GM18870 (cell line): ENCODE results near the gene GPR160.

ENCODE experiments used
- ATAC-seq: cut with Tn5 transposase; IDR thresholded peaks from one replicate; pipeline ENCODE4 v1.9.1; 2021; ENCODE audit warnings: moderate library complexity; ENCODE audit not compliant: unreplicated experiment

The GPR160 gene

DNA sequence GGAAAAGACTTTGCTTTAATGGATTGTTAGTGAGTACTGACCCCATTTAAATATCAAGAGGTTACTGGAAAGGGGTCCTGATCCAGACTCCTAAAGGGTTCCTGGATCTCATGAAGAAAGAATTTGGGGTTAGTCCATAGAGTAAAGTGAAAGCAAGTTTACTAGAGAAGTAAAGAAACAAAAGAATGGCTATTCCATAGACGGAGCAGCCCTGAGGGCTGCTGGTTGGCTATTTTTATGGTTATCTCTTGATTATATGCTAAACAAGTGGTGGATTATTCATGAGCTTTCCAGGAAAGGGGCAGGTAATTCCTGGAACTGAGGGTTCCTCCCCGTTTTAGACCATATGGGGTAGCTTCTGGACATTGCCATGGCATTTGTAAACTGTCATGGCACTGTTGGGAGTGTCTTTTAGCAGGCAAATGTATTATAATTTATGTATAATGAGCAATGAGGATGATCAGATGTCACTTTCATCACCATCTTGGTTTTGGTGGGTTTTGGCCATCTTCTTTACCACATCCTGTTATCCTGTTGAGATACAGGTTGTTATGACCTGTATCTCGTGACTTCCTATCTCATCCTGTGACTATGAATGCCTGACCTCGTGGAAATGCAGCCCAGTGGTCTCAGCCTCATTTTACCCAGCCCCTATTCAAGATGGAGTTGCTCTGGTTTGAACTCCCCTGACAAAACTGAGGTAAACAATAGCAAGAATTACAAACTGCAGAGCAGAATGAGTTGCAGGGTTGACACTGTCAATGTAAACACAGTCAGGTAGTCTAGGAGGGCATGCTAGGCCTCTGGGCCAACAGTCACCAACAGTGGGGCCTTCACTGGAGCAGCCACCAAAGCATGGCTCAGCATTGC lies 10.3 kb upstream of the GPR160 start:
- no peak for ATAC-seq

- ATAC-seq, result no peak
Observed at GRCh38 chr3:170033489-170033888, 4.3 kb upstream of the GPR160 start.

- no peak for ATAC-seq
Observed at GRCh38 chr3:170038434-170039110, 777 bp downstream of the GPR160 start.

- ATAC-seq, result no peak
Observed at GRCh38 chr3:170040418-170040817, 2.6 kb downstream of the GPR160 start.

- no peak for ATAC-seq
Observed at GRCh38 chr3:170043506-170043905, 5.7 kb downstream of the GPR160 start.

DNA sequence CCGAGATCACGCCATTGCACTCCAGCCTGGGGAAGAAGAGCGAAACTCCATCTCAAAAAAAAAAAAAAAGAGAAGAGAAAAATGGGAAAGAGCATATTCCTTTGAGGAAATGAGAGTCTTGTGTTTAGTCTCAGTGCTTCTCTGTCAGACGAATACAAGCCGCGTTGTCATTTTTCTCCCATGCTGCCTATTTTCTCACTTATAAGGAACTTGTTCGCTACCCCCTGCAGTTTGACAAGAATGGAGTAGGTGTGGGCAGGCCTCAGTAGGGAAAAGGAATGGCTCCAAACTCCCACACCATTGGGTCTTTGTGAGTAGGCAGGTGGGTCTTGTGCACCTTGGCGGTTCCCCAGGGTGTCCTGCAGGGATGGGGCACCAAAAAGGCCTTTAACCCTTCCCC lies 6.5 kb downstream of the GPR160 start:
- ATAC-seq, result no peak

GRCh38 chr3:170044795-170045244 lies 7.0 kb downstream of the GPR160 start:
- peak; percentile 85 for ATAC-seq

DNA sequence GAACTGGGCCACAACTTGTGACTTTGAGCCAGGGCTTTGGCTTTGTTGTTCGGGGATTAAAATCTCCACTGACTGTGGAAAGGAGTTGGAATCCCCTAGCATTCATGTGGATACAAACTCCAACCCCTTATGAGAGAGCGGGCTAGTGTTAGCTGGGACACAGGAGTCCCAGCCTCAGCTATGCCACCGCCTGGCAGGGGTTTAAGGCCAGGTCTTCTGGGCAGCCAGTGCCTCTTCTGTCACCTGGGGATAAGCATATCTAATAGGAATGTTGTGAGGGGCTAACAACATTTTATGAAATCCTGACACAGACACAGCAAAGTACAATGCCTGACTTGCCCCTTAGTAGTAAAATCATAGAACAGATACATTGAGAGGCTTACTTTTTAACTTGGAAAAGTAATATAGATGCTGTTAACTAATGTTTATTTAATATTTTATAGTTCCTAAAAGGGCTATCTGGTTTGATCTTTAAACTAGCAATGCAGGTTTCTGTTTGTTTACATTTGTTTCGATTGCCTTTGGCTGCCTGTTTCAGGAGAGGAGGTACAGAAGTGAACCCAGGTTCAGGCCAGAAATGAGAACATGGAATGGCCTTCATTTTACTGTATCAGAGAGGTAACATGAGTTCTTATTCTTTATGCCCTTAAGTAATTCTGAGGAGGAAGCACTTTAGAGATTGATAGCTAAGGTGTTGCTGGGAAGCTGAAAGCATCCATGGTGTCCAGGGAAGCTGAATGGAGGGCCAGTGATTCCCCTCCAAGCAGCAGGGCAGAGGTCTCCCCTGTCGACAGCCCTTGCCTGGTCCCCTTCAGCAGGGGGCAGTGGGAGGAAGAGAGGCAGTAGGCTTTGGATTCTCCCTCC lies 8.7 kb downstream of the GPR160 start:
- no peak for ATAC-seq

DNA sequence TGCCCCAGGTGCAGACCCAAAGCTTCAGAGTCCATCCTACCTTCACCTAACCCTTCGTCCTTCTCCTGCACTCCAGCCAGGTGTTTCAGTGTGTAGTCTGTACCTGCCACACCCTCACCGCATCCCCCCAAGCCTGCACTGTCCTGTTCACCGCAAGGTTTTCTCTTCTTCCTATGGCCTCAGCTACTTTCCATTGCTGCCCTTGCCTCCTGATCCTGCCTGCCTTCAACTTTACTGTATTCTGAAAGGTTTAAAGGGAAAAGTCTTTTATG lies 9.3 kb downstream of the GPR160 start:
- ATAC-seq, result no peak

- no peak for ATAC-seq
Observed at GRCh38 chr3:170049146-170050000, 11.6 kb downstream of the GPR160 start.

DNA sequence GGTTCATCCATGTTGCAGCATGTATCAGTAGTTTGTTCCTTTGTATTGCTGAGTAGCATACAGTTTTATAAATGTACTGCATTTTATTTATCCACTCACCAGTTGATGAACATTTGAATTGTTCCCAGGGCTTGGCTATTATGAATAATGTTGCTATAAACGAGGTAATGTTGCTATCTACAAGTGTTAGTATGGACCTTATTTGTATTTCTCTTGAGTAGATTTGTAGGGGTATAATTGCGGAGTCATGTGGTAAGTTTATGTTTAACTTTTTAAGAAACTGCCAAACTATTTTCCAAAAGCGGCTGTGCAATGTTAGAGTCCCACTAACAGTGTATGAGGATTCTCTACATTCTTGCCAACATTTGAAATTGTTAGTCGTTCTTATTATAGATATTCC lies 13.0 kb downstream of the GPR160 start:
- no peak for ATAC-seq

GRCh38 chr3:170052398-170052797 lies 14.6 kb downstream of the GPR160 start:
- no peak for ATAC-seq

DNA sequence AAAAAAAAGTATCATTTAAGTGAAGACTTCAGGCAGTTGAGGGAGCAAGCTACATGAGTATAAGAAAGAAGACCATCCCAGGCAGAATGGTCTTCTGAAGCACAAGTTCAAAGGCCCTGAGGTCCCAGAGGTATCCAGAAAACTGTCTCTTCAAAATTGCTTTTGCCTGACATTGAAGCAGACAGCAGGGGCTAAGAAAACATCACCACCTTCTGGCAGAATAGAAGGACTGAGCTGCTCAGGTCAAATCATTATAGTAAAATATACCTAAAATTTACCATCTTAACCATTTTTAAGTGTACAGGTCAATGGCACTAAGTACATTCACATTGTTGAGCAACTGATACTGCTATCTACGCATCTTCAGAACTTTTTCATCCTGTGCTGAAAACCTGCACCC lies 16.4 kb downstream of the GPR160 start:
- ATAC-seq, result no peak

- peak; percentile 57 for ATAC-seq
Observed at GRCh38 chr3:170055209-170055608, 17.4 kb downstream of the GPR160 start.

DNA sequence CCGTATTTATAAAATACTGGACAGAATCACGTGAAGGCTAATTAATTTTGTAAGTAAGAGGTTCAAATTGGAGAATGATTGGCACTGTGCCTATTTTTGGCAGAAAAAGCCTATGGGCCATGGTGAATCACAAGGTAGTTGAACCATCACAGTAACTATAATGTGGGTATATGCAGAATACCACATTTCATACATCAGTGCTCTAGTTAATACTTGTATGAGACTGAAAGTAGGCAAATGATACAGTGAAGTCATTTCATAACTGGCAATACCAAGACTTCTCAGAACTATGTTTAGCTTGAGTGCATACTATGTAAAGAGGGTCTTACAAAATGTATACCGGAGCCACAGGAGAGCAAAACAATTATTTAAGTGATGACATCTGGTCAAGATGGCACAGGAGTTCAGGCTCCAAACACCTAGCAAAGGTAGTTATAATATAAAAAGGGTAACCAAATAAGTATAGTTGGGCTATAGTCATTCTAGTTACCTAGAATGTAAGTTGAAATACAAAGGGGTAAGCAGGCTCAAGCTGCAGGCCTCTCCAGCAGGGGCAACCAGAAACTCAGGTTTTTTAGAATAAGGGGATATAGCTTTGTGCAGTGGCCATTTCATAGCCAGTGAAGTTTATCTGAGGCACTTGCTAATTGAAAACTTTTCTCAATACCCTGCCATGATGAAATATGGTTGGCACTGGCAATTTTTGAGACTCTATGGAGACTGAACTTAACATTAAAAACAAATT lies 19.1 kb downstream of the GPR160 start:
- ATAC-seq, result peak; percentile 97

- no peak for ATAC-seq
Observed at GRCh38 chr3:170057550-170057949, 19.8 kb downstream of the GPR160 start.

GRCh38 chr3:170058127-170058526 lies 20.3 kb downstream of the GPR160 start:
- ATAC-seq, result no peak

DNA sequence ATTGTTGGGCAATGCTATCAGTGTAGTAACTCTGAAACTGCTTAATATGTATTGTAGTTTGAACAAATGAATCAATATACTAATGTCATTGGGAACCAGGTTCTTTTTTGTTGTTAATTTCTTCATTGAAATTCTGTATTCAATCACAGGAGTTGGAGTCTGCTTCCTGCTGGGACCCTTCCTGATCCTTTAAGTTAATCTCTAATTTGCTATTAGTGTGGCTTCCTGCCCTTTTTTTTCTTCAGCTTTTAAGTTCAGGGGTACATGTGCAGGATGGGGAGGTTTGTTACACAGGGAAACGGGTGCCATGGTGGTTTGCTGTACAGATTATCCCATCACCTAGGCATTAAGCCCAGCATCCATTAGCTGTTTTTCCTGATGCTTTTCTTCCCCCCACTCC lies 21.7 kb downstream of the GPR160 start:
- no peak for ATAC-seq

GRCh38 chr3:170062068-170062467 lies 24.3 kb downstream of the GPR160 start:
- no peak for ATAC-seq

- no peak for ATAC-seq
Observed at GRCh38 chr3:170062769-170063168, 25.0 kb downstream of the GPR160 start.
